ENCODE results near the gene MT2A.

DNA sequence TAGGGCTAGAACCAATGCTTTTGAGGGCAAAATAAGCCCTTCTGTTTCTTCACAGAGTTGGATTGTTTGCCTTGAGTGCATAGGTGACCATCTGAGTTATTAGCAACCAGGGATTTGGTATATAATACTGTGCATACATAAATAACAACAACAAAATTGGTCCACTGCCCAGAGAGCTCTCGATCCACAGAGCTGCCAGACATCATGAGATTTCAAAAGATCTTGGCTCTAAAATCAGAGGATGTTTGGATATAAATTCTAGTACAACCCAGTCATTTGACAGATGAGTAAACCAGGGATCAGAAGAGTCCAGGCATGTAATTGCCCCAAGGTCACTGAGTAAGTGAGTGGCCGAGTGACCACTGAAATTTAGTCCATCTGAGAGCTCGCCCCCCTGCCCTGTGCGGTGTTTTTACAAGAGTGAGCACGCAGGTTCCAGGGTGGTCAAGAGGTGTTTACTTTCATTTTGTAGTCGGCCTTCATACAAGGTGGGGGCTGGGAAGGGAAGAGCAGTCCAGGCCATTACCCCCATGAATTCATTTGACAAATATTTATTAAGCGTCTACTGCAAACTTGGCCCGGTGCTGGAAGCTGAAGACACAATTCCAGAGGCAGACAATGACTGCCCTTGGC, 1.8 kb upstream of the MT2A start:
- TF ChIP-seq, protein P1, sequence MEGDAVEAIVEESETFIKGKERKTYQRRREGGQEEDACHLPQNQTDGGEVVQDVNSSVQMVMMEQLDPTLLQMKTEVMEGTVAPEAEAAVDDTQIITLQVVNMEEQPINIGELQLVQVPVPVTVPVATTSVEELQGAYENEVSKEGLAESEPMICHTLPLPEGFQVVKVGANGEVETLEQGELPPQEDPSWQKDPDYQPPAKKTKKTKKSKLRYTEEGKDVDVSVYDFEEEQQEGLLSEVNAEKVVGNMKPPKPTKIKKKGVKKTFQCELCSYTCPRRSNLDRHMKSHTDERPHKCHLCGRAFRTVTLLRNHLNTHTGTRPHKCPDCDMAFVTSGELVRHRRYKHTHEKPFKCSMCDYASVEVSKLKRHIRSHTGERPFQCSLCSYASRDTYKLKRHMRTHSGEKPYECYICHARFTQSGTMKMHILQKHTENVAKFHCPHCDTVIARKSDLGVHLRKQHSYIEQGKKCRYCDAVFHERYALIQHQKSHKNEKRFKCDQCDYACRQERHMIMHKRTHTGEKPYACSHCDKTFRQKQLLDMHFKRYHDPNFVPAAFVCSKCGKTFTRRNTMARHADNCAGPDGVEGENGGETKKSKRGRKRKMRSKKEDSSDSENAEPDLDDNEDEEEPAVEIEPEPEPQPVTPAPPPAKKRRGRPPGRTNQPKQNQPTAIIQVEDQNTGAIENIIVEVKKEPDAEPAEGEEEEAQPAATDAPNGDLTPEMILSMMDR (conservative IDR thresholded peaks at IDR 0.05): no peak
- TF ChIP-seq ZFX (IDR thresholded peaks at IDR 0.05): no peak

All from C4-2B (cell line).